Stimulated activated naive CD4-positive, alpha-beta T cell treated with Interleukin-2 at 50 U/mL for 16 hours (primary cell): Measurements from ENCODE around the gene CEP89.
"Not testable (repeated sequence)": the region's sequence is repeated elsewhere in the genome, so short reads cannot be mapped to it uniquely, and the experiment has no call there.

ENCODE experiments used
- DNase-seq: peaks from one replicate; lab custom pipeline; 2025; lab: John Stamatoyannopoulos, UW

The CEP89 gene

GRCh38 chr19:32869966-32870573 lies 101.7 kb downstream of the CEP89 start:
- DNase-seq, result no peak

DNA sequence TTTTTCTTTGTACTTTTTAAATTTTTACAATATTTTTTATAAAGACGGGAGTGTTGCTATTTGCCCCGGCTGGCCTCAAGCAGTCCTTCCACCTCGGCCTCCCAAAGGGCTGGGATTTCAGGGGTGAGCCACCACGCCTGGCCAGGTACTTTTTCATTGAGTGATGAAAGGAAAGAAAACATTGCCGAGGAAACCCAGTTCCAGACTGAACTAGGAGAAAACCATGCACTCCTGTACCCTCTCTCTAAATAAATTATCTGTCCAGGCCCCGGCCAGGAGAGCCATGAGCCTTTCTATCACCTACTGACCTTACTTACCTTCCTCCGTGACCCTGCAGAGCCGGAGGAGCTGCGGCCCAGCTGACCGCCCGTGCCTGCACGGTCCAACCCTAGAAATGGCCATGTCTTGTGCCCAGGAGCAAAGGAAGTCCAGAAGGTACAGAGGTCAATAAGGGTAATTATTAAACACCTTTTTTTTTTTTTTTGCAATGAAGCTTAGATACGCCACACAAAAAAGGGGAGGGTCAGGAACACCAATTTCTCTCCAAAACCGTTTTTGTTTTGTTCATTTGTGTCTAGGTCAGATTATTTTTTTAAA lies 102.3 kb downstream of the CEP89 start, which contains the start of gene SLC7A9:
TSS of gene SLC7A9 (minus strand) at position 399 of the 597 bp plus-strand sequence. CDS start 1,233 bp downstream, outside the sequence.
- no peak for DNase-seq

DNA sequence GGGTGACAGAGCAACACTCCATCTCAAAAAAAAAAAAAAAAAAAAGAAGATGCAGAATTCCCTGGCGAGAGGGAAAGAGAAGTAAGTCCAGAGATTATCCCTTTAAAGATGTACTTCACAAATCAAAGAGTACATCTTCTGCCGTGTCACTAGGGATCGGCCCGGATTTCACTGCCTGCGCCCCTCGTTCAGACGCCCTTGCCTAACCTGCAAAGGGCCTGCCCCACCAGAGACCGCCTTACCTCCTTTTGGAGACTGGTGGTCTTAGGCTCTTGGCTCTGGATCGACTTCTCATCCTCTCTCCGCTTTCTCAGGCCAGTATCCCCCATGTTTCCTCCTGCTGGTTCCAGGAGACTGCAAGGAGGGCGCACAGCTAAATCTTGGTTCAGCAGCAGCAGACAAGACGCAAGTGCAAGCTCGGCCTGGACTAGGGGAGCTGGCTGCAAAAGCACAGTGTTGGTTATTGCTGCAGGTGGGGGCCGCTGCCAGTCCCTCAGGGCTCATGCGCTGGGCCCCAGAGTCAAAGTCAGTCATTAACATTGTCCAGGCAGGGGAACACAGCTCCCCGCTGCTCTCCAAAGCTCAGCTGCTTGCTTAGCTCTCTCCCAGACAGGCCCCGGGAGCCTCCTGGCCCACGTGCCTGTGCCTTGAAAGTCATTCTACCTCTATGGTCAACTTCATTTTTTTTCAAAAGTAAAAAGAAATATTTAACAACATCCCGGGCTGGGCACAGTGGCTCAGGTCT lies 103.4 kb downstream of the CEP89 start:
- no peak for DNase-seq

- DNase-seq, result not testable (repeated sequence)
Observed at GRCh38 chr19:32867436-32867835, 104.3 kb downstream of the CEP89 start.

DNA sequence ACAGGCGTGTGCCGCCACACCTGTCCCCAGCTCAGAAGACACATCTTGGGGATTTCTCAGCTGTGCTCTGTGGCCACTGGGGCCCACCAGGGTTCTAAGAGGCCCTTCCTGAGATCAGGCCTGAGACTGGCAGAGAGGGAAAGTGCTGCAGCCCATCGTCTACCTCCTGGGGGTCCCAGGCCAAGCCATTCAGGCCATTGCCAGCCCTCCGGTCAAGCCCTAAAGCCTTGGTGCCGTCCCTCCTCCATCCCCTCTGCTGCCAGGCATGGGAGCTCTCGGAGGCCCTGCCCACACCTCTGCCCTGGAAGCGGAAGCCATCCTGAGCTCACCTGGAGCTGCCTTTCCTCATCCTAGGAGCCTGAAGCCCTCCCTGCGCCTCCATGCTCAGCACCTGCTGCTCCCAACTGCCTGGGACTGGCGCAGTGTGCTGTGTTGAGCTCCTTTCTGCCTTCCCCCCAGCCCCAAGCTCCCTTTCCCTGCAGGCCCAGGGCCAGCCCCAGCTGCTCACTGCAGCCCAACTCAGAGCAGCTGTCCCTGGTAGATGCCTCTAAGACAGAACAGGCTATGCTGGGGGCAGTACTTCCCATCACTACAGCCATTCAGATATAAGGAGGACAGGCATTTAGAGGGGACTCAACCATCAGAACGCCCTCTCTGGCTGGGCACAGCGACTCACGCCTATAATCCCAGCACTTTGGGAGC lies 105.0 kb downstream of the CEP89 start:
- no peak for DNase-seq

GRCh38 chr19:32866061-32866460 lies 105.7 kb downstream of the CEP89 start:
- DNase-seq, result no peak

GRCh38 chr19:32865326-32865725 lies 106.4 kb downstream of the CEP89 start:
- DNase-seq, result no peak

DNA sequence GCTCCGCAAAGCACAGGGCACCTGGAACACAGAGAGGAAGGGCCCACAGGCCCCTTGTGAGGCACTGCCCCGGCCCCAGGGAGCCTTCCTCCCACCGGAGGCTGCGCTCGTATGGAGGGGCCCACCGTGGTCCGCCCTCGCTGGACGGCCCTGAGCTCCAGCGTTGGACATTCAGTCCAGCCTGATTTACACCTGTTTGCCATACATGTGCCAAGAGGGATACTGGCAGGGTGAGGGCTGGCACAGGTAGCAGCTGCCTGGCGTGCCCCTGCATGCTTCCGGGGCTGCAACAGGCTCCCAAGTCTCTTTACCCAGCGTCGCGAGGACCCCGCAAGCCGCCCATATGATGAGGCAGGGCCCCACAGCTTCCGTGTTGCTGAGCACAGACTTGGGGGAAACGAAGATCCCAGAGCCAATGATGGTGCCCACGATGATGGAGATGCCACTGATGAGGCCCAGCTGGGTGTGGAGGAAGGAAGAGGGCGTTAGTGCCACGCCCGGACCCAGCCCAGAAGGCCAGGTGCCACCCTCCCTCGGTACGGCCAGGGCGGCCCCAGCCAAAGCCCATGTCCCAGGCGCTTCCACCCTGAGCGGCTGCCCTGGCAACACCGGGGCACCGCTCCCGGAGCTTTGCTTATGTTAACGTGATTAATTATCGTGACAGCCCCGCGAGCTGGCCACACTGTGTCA lies 107.3 kb downstream of the CEP89 start:
- DNase-seq, result no peak

DNA sequence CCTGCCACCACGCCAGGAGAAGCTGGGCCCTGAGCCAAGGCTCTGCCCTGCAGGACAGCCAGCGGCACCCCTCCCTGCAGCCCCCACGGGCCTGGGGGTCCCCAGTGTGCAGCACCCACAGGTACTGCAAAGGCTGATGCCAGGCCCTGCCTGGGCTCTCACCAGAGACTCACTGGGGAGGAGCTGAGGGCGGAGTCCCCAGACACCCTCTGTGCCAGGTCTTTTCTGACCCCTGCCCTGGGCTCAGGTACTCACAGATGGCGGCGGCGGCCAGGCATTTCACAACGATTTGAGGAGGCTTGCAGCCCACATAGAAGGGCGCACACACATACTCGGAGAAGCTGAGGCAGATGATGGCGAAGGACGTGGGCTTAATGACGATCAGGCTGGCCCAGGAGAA lies 107.9 kb downstream of the CEP89 start:
- DNase-seq, result no peak

GRCh38 chr19:32863301-32863700 lies 108.5 kb downstream of the CEP89 start:
- no peak for DNase-seq

DNA sequence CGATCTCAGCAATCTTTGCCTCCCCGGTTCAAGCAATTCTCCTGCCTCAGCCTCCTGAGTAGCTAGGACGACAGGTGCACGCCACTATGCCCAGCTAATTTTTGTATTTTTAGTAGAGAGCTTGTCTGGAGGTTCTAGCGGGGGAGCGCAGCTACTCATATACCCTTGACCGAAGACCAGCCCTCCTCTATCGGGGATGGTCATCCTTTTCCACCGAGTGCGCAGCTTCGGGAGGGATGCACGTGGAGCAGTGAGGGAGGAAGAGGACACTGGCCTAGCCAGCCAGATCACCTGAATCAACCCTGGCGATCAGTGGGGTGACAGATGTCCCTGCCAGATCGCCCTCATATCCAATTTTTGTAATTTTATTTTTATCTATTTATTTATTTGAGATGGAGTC lies 109.0 kb downstream of the CEP89 start:
- DNase-seq, result no peak

DNA sequence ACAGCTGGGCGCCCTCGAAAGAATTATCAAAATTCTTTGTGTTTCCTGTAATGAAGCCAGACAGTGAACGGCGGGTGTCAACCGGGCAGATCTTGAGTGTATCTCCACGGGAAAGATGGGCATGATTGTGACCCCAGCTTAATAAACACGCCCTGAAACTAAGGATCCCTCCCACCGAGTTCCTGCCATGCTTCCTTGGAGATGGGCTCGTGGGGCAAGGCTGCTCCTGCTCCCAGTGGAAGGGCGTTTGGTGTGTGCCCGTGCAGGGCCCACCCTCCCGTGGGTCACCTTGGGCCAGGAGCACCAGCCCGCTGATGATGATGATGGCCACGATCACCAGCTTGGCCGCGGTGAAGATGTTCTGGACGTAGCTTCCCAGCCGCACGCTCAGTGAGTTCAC lies 109.6 kb downstream of the CEP89 start:
- DNase-seq, result no peak

DNA sequence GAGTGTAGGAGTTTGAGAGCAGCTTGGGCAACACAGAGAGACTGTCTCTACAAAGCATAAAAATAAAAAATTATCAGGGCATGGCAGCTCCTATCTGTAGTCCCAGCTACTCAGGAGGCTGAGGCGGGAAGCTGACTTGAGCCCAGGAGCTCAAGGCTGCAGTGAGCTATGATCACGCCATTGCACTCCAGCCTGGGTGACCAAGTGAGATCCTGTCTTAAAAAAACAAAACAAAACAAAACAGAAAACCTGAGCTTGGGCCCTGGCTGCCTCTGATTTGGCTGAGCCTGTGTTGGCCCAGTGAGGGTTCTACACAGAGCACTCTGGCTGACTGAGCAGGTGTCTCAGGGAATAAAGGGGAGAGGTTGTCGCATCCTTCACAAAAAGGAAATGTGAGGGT lies 110.2 kb downstream of the CEP89 start:
- DNase-seq, result no peak

- no peak for DNase-seq
Observed at GRCh38 chr19:32859591-32859990, 112.2 kb downstream of the CEP89 start.

DNA sequence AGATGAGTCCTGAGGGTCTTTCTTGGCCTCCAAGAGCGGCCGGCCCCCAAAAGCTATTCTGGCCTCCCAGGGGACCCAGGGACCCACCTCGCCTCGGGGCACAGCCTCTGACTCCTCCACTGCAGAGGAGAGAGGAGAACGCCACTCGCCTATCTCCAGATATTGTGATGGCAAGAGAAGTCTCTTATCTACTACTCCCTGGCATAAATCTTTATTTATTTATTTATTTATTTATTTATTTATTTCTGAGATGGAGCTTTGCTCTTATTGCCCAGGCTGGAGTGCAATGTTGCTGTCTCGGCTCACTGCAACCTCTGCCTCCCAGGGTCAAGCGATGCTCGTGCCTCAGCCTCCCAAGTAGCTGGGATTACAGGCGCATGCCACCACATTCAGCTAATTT lies 113.2 kb downstream of the CEP89 start:
- no peak for DNase-seq

- no peak for DNase-seq
Observed at GRCh38 chr19:32858155-32858554, 113.6 kb downstream of the CEP89 start.

GRCh38 chr19:32857584-32857983 lies 114.2 kb downstream of the CEP89 start:
- no peak for DNase-seq

DNA sequence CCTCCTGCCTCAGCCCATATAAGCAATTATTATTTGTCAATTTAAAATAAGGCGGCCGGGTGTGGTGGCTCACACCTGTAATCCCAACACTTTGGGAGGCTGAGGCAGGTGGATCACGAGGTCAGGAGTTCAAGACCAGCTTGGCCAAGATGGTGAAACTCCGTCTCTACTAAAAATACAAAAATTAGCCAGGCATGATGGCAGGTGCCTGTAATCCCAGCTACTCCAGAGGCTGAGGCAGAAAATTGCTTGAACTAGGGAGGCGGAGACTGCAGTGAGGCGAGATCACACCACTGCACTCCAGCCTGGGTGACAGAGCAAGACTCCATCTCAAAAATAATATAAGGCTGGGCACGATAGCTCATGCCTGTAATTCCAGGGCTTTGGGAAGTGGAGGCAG lies 114.9 kb downstream of the CEP89 start:
- DNase-seq, result not testable (repeated sequence)

DNA sequence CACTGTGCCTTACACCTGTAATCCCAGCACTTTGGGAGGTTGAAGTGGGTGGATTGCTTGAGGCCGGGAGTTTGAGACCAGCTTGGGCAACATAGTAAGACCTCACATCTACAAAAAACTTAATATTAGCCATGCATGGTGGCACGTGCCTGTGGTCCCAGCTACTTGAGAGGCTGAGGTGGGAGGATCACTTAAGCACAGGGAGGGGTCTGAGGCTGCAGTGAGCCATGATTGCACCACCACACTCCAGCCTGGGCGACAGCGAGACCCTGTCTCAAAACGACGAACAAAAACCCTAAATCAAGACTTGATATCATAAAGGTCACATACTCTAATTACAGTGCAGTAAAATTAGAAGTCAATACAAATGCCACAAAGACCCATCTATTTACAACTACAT lies 119.5 kb downstream of the CEP89 start:
- DNase-seq, result no peak

DNA sequence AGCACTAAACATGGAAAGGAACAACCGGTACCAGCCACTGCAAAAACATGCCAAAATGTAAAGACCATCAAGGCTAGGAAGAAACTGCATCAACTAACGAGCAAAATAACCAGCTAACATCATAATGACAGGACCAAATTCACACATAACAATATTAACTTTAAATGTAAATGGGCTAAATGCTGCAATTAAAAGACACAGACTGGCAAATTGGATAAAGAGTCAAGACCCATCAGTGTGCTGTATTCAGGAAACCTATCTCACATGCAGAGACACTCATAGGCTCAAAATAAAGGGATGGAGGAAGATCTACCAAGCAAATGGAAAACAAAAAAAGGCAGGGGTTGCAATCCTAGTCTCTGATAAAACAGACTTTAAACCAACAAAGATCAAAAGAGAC lies 123.7 kb downstream of the CEP89 start:
- DNase-seq, result not testable (repeated sequence)

GRCh38 chr19:32843716-32844245 lies 128.0 kb downstream of the CEP89 start:
- no peak for DNase-seq

DNA sequence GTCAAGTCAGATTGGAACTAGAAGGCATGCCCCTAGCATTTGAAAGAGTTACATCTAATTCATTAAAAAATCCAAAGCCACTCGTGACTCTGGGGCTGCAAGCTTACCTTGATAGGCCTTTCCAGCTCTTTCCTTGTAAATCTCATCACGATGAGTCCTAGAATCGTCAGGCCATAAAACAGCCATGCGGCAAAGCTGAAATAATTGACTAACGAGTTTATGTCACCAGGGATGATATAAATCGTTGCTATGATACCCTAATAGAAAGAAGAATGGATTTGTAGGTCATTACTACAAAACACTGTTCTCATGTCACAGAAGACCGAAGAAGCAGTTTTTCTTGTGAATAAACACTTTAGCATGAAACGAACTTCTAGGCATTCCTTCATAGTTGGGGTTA lies 129.7 kb downstream of the CEP89 start:
- no peak for DNase-seq
